Stimulated activated effector memory CD8-positive, alpha-beta T cell treated with anti-CD3 and anti-CD28 coated beads, Interleukin-12 subunit alpha, Interleukin-12 subunit beta, amount 100 ng/mL, for 72 hours (primary cell): Measurements from ENCODE around the gene AXIN1.
A peak's percentile ranks its signal among the peaks of the same experiment; 100 is the strongest.
"Not testable (repeated sequence)": the region's sequence is repeated elsewhere in the genome, so short reads cannot be mapped to it uniquely, and the experiment has no call there.

Experiments
- ATAC-seq: fragments of 150-1000 bp; cut with Tn5 transposase; 2 replicates; pipeline ENCODE4 v1.10.0; 2021
- DNase-seq, 2 donors: peaks; one replicate each; pipeline ENCODE4 v3.0.0; 2021 to 2022; ENCODE audit warnings: low spot score in 2 of 2
- H3K27ac Mint-ChIP-seq: one replicate; pipeline ENCODE4 v1.8.0; 2022; ENCODE audit warnings: mild to moderate bottlenecking, mixed read lengths
- H3K36me3 Mint-ChIP-seq: one replicate; pipeline ENCODE4 v1.8.0; 2022; ENCODE audit warnings: mild to moderate bottlenecking, mixed read lengths
- H3K4me1 Mint-ChIP-seq: one replicate; pipeline ENCODE4 v1.8.0; 2022; ENCODE audit warnings: mixed read lengths
- H3K4me3 Mint-ChIP-seq: one replicate; pipeline ENCODE4 v1.8.0; 2022; ENCODE audit warnings: mild to moderate bottlenecking, mixed read lengths
- H3K9me3 Mint-ChIP-seq: one replicate; pipeline ENCODE4 v1.8.0; 2022; ENCODE audit warnings: mixed read lengths

Gene AXIN1

DNA sequence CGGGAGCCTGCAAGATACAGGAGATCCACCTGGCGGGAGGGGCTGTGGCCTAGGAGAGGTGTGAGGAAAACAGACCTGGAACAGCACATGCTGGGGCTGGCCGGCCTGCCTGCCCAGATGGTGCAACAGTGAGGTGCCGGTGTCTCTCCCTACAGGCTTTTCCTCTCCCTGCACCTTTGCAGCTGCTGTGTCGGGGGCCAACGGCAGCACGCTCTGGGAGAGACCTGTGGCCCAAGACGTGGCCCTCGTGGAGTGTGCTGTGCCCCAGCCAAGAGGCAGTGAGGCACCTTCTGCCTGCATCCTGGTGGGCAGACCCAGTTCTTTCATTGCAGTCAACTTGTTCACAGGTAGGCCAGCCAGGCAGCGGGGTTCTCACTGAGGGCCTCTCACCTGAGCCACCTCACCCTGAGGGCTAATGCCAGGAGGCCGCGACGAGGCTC lies 92.7 kb downstream of the AXIN1 start:
- no peak for ATAC-seq
- Mint-ChIP-seq H3K36me3 (peaks cover 30% of the 10 kb centered on the region), H3K4me3 (peak overlapping the region; percentile 40), H3K27ac (peak overlapping the region; percentile 74), H3K9me3 (no peaks in the 10 kb centered on the region), H3K4me1 (peaks cover 15% of the 10 kb centered on the region)
- no peak for DNase-seq

- DNase-seq (no peak), ATAC-seq (peak; percentile 74)
- H3K9me3 Mint-ChIP-seq = no peaks in the 10 kb centered on the region
- peak overlapping the region; percentile 74 for H3K27ac Mint-ChIP-seq
- peaks cover 15% of the 10 kb centered on the region for H3K4me1 Mint-ChIP-seq
- H3K36me3 Mint-ChIP-seq = peaks cover 33% of the 10 kb centered on the region
- H3K4me3 Mint-ChIP-seq = peak overlapping the region; percentile 40
These were observed 93.3 kb downstream of the AXIN1 start for GRCh38 chr16:259226-259625.

DNA sequence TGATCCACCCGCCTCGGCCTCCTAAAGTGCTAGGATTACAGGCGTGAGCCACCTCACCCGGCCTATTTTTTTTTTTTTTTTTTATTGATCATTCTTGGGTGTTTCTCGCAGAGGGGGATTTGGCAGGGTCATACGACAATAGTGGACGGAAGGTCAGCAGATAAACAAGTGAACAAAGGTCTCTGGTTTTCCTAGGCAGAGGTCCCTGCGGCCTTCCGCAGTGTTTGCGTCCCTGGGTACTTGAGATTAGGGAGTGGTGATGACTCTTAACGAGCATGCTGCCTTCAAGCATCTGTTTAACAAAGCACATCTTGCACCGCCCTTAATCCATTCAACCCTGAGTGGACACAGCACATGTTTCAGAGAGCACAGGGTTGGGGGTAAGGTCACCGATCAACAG lies 94.4 kb downstream of the AXIN1 start:
- not testable (repeated sequence) for H3K27ac Mint-ChIP-seq, DNase-seq, ATAC-seq, H3K4me3 Mint-ChIP-seq, H3K9me3 Mint-ChIP-seq
- peaks cover 16% of the 10 kb centered on the region for H3K4me1 Mint-ChIP-seq
- H3K36me3 Mint-ChIP-seq = peaks cover 36% of the 10 kb centered on the region

DNA sequence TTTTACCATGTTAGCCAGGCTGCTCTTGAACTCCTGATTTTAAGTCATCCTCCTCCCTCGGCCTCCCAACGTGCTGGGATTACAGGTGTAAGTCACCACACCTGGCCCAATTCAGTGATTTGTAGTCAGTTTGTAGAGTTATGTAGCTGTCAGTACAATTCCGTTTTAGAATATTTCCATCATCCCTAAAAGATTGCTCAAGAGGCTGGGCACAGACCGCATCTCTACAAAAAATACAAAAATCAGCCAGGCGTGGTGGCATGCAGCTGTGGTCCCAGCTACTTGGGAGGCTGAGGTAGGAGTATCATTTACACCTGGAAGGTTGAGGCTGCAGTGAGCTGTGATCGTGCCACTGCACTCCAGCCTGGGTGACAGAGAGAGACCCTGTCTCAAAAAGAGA lies 97.3 kb downstream of the AXIN1 start:
- H3K36me3 Mint-ChIP-seq = peaks cover 16% of the 10 kb centered on the region
- no peak overlapping the region for H3K4me3 Mint-ChIP-seq
- no peak overlapping the region for H3K27ac Mint-ChIP-seq
- ATAC-seq (no peak), DNase-seq (no peak)
- no peaks in the 10 kb centered on the region for H3K9me3 Mint-ChIP-seq
- peaks cover 17% of the 10 kb centered on the region for H3K4me1 Mint-ChIP-seq

- ATAC-seq (no peak), DNase-seq (no peak)
- no peak overlapping the region for H3K27ac Mint-ChIP-seq
- H3K36me3 Mint-ChIP-seq = peaks cover 16% of the 10 kb centered on the region
- peaks cover 16% of the 10 kb centered on the region for H3K4me1 Mint-ChIP-seq
- peak overlapping the region; percentile 63 for H3K4me3 Mint-ChIP-seq
- H3K9me3 Mint-ChIP-seq = no peaks in the 10 kb centered on the region
These were observed 98.1 kb downstream of the AXIN1 start for GRCh38 chr16:254461-254860.

GRCh38 chr16:253833-254232 lies 98.7 kb downstream of the AXIN1 start:
- Mint-ChIP-seq H3K36me3 (peaks cover 16% of the 10 kb centered on the region), H3K4me1 (peaks cover 10% of the 10 kb centered on the region), H3K27ac (no peak overlapping the region), H3K9me3 (no peaks in the 10 kb centered on the region), H3K4me3 (peak overlapping the region; percentile 63)
- no peak for ATAC-seq
- DNase-seq = no peak

GRCh38 chr16:252366-253337 lies 99.9 kb downstream of the AXIN1 start:
- Mint-ChIP-seq H3K27ac (peak overlapping the region; percentile 75), H3K4me1 (peaks cover 10% of the 10 kb centered on the region), H3K9me3 (no peaks in the 10 kb centered on the region), H3K4me3 (peak overlapping the region; percentile 63), H3K36me3 (peaks cover 16% of the 10 kb centered on the region)
- ATAC-seq (peak; percentile 92), DNase-seq (peak in 1 of 2 donors; percentile 56)

DNA sequence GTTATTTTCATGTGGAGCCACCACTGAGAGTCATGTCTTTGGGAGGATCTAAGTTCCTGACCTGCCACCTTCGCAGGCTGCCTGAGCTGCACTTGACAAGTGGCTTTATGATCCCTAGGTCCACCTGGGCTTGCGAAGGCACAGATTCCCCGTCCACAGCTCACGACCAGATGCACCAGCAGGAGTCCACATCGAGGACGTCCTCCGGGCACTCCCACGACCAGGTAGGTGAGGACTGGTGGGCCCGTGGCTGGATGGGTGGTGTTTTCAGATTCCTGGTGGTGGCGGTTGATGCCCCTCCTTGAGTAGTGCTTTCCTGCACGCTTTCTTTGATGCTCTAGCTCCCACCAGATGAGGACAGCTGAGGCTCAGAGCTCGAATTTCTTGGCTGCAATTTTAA lies 103.1 kb downstream of the AXIN1 start:
- Mint-ChIP-seq H3K4me3 (no peak overlapping the region), H3K4me1 (peaks cover 10% of the 10 kb centered on the region), H3K27ac (no peak overlapping the region), H3K9me3 (no peaks in the 10 kb centered on the region), H3K36me3 (peaks cover 5% of the 10 kb centered on the region)
- ATAC-seq (no peak), DNase-seq (no peak)

DNA sequence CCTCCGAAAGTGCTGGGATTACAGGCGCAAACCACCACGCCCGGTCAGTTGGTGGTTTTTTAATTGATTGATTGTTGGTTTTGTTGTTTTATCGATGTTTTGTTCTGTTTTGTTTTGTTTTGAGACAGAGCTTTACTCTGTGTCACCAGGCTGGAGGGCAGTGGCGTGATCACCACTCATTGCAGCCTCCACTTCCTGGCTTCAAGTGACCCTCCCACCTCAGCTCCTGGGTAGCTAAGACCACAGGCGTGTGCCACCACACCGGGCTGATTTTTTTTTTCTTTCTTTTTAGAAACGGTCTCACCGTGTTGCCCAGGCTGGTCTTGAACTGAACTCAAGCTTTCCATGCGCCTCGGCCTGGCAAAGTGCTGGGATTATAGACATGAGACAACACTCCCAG lies 105.5 kb downstream of the AXIN1 start:
- Mint-ChIP-seq H3K4me1 (no peaks in the 10 kb centered on the region), H3K36me3 (no peaks in the 10 kb centered on the region), H3K27ac (peak overlapping the region; percentile 29), H3K4me3 (no peak overlapping the region), H3K9me3 (no peaks in the 10 kb centered on the region)
- DNase-seq = no peak
- no peak for ATAC-seq

DNA sequence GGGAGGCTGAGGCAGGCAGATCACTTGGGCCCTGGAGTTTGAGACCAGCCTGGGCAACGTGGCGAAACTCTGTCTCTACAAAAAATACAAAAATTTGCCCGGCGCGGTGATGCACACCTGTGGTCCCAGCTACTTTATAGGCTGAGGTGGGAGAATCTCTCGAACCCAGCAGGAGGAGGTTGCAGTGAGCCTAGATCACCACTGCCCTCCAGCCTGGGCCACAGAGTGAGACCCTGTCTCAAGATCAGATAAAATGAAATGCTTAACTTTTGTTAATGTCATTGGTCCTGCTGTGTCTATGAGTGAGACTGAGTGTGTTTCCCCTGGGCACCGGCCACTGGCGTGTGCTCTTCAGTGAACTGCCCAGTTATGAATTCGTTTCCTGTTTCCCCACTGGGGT lies 107.4 kb downstream of the AXIN1 start:
- no peaks in the 10 kb centered on the region for H3K9me3 Mint-ChIP-seq
- DNase-seq (no peak), ATAC-seq (no peak)
- no peak overlapping the region for H3K4me3 Mint-ChIP-seq
- H3K36me3 Mint-ChIP-seq = no peaks in the 10 kb centered on the region
- H3K4me1 Mint-ChIP-seq = peaks cover 6% of the 10 kb centered on the region
- no peak overlapping the region for H3K27ac Mint-ChIP-seq

GRCh38 chr16:243348-243747 lies 109.2 kb downstream of the AXIN1 start:
- Mint-ChIP-seq H3K4me3 (no peak overlapping the region), H3K9me3 (no peaks in the 10 kb centered on the region), H3K27ac (no peak overlapping the region), H3K4me1 (peaks cover 11% of the 10 kb centered on the region), H3K36me3 (no peaks in the 10 kb centered on the region)
- DNase-seq (no peak), ATAC-seq (no peak)

GRCh38 chr16:242281-242680 lies 110.2 kb downstream of the AXIN1 start:
- Mint-ChIP-seq H3K4me1 (peaks cover 11% of the 10 kb centered on the region), H3K4me3 (no peak overlapping the region), H3K9me3 (no peaks in the 10 kb centered on the region), H3K36me3 (no peaks in the 10 kb centered on the region), H3K27ac (no peak overlapping the region)
- DNase-seq (no peak), ATAC-seq (no peak)

- DNase-seq = no peak
- Mint-ChIP-seq H3K27ac (peak overlapping the region; percentile 14), H3K4me3 (no peak overlapping the region), H3K4me1 (peaks cover 13% of the 10 kb centered on the region), H3K9me3 (no peaks in the 10 kb centered on the region), H3K36me3 (no peaks in the 10 kb centered on the region)
- no peak for ATAC-seq
These were observed 112.0 kb downstream of the AXIN1 start for GRCh38 chr16:240559-240958.

- Mint-ChIP-seq H3K36me3 (no peaks in the 10 kb centered on the region), H3K9me3 (no peaks in the 10 kb centered on the region), H3K4me1 (peaks cover 19% of the 10 kb centered on the region), H3K27ac (no peak overlapping the region), H3K4me3 (no peak overlapping the region)
- ATAC-seq = no peak
- DNase-seq = no peak
These were observed 112.6 kb downstream of the AXIN1 start for GRCh38 chr16:239948-240277.
